Cardiac fibroblast (primary cell): ENCODE measurements around the gene CDK14.
A peak's percentile ranks its signal among the peaks of the same experiment; 100 is the strongest.

ENCODE experiments used
- DNase-seq, 2 donors: peaks; one replicate each; pipeline versions ENCODE4 v3.0.0 to v3.0.0-alpha.2; 2010; ENCODE audit warnings: low read depth in 2 of 2
- H3K4me3 ChIP-seq, 2 donors: replicated peaks in 1 of 2; 1 replicate in 1 of 2; 2 replicates in 1 of 2; pipeline ENCODE4 v1.5.1; 2011; ENCODE audit warnings: low read depth in 2 of 2, low read length in 2 of 2, mild to moderate bottlenecking in 2 of 2, moderate library complexity in 1 of 2
- TF ChIP-seq, protein P1 (sequence below): IDR thresholded peaks from one replicate; pipeline ENCODE4 v1.5.1; 2011; ENCODE audit warnings: low read depth, mild to moderate bottlenecking, low read length, inconsistent platforms

The CDK14 gene

DNA sequence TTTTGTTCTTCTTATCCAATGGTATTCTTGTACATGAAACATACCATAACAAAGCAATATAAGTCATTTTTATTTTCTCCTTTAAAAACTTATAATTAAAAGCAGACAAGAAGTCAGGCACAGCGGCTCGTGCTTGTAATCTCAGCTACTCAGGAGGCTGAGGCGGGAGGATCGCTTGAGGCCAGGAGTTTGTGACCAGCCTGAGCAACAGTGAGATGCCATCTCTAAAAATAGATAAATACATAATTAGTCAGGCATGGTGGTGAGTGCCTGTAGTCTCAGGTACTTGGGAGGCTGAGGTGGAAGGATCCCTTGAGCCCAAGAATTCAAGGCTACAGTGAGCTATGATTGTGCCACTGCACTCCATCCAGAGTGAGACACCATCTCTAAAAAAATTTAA lies 473.0 kb downstream of the CDK14 start:
- TF ChIP-seq, protein P1, sequence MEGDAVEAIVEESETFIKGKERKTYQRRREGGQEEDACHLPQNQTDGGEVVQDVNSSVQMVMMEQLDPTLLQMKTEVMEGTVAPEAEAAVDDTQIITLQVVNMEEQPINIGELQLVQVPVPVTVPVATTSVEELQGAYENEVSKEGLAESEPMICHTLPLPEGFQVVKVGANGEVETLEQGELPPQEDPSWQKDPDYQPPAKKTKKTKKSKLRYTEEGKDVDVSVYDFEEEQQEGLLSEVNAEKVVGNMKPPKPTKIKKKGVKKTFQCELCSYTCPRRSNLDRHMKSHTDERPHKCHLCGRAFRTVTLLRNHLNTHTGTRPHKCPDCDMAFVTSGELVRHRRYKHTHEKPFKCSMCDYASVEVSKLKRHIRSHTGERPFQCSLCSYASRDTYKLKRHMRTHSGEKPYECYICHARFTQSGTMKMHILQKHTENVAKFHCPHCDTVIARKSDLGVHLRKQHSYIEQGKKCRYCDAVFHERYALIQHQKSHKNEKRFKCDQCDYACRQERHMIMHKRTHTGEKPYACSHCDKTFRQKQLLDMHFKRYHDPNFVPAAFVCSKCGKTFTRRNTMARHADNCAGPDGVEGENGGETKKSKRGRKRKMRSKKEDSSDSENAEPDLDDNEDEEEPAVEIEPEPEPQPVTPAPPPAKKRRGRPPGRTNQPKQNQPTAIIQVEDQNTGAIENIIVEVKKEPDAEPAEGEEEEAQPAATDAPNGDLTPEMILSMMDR, result no peak
- no peak for DNase-seq
- no peak overlapping the region for H3K4me3 ChIP-seq

DNA sequence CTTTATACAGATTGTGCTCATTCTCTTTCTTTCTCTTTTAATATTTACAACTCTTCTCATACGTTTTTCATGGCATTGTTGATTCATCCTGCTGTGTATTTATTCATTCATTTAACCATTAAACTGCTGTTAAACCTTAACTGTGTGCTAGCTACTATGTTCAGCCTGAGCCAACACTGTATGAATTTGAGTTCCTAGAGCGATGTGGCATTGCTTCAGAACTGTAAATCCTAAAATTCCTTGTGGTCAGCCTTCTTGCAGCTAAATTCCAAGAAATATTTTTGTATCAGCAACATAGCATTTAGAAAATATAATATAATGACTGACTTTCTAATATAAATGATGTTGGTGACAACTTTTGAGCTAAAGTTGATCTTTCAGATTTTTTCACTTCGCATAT lies 483.4 kb downstream of the CDK14 start:
- DNase-seq, result peak; percentile 28 to 54
- no peak overlapping the region for H3K4me3 ChIP-seq
- TF ChIP-seq, protein P1, result no peak

DNA sequence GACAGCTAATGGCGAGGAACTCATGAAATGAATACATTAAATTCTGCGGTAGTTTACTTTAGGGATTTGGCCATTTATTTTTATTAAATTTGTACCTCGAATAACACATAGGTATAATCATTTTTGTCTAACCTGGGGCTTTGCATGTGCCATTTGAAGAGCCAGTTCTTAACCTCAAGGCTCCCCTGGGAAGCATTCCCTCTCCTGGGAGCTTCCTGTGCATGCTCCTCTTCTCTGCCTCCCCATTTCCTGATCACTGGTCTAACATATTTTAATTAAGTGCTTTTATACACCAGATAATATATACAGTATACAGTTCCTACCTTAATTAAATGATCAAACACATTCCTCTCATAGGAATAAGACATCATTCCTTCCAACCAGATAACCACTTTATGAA lies 484.2 kb downstream of the CDK14 start:
- TF ChIP-seq, protein P1, result no peak
- no peak for DNase-seq
- no peak overlapping the region for H3K4me3 ChIP-seq

DNA sequence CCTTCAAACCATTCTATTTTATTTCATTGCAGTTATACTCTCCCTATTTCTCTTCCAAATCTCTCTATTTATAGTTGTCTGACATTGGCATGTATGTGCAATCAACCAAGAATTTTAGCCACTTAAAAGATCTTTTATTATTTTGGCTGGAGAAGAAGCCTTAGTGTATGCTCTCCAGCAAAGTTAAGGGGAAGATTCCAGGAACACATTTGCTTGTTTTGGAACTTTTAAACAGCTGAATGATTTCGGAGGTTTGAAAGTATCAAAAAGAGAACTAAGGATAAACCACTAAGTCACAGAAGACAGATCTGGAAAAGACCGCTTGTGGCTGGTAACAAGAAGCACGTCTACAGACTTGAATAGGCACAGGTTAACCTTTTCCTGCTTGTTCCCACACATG lies 485.9 kb downstream of the CDK14 start:
- peak; percentile 52 to 64 for DNase-seq
- H3K4me3 ChIP-seq, result no peak overlapping the region
- TF ChIP-seq, protein P1, result no peak

DNA sequence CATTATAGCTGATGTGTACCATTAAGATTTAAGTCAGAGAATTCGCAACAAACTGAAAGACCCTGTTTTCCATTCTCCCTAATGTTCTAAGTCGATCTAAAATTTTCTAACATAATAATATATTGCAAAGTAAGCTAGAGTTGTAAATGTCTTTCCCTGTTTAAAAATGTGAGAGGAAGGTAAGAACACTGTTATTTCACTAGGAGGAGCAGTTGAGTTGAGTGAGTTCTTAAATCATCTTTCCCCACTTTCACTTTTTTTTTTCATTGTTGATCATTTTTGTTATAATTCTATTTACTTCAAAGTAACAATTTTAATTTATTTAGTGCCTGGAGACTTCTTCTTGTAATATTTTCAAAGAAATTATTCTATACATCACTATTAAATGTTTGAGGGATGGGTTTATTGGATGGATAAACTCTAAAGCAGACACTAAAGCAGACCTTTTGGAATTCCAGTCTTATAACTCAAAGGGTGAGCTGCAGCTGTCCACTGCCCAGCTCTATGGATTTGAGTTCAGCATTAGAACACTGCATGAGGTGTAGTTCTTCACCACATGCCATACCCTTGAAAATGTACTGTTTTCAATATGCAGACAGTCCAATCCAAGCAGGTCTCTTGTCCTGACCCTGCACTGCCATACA lies 486.9 kb downstream of the CDK14 start:
- DNase-seq, result peak; percentile 66 to 67
- H3K4me3 ChIP-seq, result no peak overlapping the region
- TF ChIP-seq, protein P1, result peak; percentile 51

DNA sequence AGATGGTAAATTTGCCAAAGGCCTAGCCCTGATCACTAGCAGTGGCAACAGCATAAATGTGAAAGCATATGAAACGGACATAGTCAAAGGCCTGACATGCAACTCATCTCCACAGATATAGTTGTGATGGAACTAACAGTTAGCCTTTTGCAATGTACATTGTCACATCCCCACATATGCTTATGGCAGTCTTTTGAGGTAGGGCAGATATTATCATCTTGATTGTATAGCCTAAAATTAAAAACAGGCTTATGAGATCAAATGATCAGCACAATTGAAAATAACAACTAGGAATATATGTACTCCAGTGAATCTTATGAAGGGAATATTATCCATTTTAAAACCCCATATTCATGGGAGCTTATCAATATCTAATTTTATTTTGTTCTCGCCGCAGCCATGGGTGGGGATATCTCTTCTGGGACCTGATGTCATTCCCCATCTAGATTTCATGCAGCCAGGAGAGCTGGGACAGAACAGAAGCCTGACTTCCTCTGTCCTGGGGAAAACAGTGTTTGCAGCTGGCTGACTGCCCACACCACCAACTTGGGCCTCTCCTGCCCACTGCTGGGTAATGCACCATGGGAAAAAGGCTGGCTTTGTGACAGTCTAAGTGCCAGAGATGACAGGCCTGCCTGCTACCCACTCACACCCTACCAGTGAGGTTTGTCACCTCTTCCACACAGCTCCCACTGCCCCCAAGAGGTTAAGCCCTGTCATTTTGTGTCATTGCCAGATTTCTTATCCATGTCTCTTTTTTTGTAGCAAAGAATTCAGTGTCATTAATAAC lies 487.9 kb downstream of the CDK14 start:
- peak in 1 of 2 donors; percentile 39 for DNase-seq
- no peak overlapping the region for H3K4me3 ChIP-seq
- TF ChIP-seq, protein P1, result no peak
